Putamen (tissue), 1 donor: ENCODE data around the gene CTNNA2.
A peak's percentile ranks its signal among the peaks of the same experiment; 100 is the strongest.
"Not testable (repeated sequence)": the region's sequence is repeated elsewhere in the genome, so short reads cannot be mapped to it uniquely, and the experiment has no call there.

Experiments
- DNase-seq: peaks from one replicate; pipeline ENCODE4 v3.0.0-alpha.2; 2016; ENCODE audit warnings: low spot score

The CTNNA2 gene

DNA sequence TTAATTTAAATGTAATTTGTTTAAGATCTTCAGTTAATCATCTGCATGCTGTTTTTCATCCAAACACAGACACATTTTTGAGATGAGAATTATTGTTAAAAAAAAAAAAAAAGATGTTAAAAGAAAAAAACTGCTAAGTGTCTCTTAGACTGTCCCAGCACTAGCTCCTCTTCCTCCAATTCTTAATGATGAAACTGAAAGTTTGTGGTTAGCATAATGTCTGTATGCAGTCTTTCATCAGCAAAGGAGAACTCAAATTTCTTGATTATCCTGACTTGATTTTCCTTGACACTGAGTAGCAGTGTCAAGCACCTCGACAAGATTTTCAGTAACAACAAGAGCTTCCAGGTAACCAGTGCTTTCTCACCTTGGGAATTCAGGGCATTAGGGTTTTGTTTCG is 517.3 kb downstream of the CTNNA2 start:
- DNase-seq: no peak

DNA sequence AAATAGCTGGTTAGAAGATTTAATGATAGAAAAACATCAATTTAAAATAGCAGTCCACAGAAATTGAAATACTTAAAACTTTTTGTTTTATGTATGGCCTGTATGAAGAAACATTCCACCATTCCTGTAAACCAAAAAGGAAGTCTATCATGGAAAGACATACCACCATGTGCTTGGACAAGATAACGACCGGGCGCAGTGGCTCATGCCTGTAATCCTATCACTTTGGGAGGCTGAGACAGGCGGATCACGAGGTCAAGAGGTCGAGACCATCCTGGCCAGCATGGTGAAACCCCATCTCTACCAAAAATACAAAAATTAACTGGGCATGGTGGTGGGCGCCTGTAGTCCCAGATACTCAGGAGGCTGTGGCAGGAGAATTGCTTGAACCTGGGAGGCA is 519.8 kb downstream of the CTNNA2 start:
- DNase-seq: not testable (repeated sequence)

DNA sequence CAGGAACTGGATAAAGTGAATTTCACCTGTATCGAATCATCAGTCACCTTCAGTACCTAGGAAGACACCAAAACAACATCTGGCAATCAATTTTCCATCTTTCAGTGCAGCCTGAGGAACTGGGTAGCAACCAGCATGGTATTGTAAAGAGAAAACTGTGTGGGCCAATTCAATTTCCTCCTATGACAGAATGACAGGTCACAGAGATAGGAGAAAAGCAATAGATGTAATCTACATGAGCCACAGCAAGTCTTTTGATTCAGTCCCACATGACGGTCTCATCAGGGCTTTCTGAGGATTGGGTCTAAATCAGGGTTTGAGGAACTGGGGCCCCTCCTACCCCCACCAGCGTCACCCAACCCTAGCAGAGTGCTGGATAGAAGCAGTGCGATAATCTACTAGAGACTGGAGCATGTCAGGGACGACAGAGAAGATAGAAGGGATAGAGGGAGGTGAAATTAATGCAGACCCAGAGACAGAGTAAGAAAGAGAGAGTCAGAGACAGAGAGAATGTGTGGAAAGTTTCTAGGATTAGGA is 523.0 kb downstream of the CTNNA2 start:
- peak; percentile 36 for DNase-seq

DNA sequence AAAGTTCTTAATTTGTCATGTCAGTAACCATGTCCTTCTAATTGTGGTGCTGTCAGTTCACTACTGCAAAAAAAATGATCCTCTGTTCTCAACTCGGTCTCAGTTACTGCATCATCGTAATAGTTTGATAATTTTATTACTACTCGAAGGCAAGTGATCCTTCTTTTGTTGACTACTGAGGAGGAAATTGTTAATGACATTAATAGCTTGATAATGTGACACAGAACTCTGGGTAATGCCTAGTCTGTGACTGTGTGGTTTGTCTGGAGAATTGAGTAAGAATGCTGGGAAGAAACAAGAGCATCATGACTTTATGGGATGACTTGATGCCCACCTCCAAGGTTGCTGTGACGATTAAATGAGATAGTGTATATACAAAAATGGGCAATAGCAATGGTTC is 524.5 kb downstream of the CTNNA2 start:
- DNase-seq: no peak

DNA sequence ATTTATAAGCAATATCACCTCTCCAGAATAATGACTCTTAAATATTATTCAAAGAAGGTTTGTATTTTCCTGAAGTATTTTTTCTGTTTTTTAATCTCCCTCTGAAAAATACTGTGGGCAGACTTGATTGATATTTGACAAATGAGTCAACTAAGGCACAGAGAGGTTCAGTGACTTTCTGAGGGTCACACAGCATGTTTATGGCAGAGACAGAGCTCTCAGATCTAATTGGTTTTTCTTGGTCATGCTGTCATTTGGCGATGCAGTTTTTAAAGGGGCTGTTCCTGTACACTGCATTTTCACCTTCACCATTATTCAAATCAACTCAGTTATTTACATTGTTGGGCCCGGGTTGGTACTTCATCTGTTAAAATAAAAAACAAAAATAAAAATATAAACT is 527.4 kb downstream of the CTNNA2 start:
- DNase-seq: no peak

DNA sequence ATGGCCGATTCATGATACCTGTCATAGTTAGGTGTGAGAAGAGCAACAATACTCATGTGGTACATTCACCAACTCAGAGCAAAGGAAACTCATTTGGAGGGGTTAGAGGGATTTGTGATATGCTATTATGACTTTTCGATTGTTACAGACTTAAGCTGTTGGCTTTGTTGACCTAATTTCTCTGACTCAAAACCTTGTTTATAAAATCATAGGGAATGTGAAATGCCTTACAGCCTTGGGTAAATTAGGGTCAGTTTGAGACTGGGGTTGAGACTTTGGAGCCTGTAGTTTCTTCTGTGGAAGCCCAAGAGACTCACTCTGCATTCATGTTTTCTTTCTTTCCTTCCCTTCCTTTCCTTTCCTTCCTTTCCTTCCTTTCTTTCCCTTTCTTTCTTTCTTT is 529.8 kb downstream of the CTNNA2 start:
- no peak for DNase-seq

DNA sequence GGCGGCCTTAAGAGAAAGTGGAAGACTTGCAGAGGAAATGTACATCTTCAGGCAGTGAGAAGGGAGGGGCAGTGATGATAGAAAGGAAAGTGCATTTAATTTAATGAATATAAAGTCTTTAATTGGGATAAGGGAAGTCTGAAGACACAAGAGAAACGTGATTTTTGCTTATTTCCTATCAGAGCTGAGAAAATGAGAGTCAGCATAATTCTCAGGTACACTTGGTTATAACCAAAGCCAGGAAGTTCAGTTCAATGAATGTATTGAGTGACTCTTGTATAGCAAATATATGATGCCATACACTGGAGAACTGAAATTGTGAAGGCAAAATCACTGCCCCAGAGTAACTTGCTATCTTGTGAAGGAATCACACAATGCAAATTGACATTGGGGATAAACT is 535.4 kb downstream of the CTNNA2 start:
- no peak for DNase-seq

DNA sequence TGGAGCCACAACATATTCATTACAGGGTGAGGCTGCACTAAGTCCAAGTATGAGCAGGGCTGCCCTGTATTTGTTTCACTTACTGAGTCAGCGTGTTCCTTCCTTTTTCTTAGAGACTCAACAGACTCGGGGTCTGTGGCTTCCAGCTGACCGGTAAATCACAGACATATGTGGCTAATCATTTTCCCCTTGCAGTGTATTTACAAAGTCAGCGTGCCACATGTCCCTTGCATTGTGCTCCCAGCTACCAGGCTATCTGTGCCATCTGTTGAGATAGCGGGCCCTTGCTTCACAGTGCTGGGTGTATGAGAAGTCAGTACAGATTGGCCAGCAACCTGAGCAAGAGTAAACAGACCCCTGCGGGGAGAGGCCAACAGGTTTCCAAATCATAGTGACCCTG is 537.4 kb downstream of the CTNNA2 start:
- no peak for DNase-seq

DNA sequence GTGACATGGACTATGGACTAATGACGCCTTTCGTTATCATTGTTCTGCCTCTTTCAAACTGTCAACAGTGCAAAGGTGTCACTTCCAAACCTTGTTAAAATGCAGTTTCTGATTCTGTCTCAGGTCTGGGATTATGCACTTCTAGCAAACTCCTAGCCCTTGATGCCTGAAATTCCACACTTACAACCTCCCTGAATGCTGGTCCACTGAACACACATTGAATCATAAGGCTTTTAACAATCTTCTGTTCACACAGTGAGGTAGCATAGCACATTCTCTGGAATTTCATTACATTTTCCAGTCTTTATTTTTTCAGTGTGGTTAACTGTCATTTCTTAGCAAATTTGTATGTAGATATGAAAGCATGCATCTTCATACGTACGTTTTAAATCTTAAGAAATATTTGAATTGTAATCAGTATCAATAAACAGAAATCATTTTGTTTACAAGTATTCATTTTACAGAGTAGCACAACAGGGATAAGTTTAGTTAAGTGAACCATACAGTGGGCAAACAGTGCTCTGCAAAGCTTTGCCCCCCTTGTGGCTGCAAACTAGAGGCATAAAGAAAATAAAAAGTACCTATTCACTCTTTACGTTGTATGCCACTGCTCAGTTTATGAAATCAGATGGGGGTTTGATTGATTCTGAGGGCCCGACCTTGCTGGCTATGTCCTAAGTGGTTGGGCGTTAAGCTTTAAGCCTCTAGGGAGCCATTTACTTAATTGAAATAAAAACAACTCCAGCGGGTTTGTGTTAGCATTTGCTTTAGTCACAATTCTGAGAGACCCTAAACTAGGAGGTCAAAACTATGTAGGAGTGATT is 540.9 kb downstream of the CTNNA2 start:
- no peak for DNase-seq

DNA sequence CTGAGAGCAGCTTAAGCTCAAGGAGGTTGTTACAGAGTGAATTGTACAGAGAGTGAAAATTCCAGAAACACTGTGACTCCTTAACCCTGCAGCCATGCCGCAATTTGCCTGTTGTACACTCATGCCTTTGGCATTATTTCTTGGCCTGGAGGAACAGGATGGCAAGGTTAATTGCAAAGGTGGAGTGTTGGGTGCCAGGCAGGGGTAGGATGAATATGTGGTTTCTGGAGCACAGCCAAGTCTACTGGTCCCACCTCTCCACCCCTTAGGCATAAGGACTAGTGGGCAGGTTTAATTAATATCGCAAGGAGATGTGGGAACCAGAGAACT is 541.5 kb downstream of the CTNNA2 start:
- no peak for DNase-seq

DNA sequence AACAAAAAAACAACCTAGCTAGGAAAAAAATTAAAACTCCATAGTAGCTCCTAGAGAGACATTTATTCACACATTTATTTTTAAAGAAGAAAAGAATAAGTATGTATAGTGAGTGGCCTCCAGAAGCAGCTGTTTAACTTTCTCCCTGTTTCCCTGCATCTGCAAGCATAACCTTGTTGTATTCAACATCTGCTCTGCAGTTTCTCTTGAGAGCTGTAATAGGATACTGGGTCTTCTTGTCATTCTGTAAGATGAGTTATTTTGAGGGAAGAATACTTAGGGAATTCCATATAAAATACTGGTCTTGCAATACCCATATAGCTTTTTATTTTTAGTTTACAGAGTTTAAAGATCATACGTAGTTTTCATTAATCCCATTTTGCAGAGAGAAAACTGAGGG is 545.1 kb downstream of the CTNNA2 start:
- no peak for DNase-seq

DNA sequence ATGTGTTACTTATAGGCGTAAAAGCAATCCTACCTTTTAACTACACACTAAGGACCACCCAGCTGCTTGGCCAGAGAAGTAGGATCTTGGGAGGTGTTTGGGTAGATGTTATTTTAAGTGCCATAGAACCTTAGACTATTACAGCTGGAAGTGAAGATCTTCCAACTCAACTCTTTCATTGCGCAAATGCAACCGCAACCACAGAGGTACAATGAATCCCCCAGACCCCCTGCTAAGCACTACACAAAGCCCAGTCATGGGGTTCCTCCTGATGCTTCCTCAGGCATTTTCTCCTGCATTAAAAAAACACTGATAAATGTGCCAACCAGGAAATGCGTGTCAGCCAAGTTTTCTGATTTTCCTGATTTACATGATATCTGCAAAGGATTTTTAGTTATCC is 545.7 kb downstream of the CTNNA2 start:
- DNase-seq: no peak

DNA sequence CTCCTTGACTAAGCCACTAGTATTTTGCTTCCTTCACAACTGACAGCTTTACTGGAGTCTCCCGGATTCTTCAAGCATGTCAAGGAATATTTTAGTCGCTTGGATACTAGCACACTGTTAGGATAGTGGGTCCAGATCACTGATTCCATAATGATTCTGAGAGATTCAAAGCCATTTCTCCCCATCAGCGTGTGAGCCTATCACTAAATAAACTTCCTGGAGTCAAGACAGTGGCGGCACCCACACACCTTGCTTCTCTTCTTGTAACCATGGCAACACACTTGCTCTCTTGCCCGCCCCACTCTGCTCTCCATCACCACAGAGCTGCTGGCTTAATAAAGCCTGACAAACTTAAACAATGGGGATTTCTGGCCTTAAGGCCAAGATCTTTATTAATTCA is 546.6 kb downstream of the CTNNA2 start:
- peak; percentile 69 for DNase-seq

DNA sequence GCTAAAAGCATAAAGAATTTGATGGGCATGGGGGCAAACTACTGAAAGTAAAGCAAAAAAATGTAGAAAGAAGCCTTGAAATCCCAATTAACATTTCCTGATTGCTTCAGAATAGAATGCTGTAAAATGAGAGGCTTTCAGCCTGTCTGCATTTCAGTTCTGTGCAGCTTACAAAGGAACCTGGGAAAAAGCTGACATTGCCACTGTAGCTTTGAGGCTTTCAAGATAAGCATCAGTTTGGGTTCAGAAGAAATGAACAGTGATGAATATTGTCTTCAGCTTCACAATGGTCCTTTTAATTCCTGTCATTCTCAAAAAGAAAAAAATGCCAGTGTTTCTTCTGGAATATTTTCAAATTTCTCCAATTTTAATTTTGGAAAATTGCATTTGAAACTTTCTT is 549.0 kb downstream of the CTNNA2 start:
- DNase-seq: no peak

DNA sequence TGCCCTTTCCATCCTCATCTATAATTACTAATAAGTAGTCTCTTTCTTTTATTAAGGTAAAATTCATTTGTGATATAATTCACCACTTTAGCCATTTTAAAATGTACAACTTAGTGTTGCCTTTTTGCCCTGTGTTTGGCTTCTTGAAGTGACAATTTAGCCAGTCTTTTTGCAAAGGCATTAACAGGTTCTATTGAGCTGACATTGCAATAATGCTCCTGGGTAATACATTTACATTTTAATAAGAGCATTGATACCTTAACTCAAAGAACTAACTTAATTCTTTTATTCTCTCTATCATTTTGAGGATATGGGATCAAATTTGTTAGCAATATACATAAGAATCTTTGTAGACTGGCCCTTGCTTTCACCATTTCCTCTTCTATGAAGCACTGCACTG is 549.4 kb downstream of the CTNNA2 start:
- DNase-seq: no peak

DNA sequence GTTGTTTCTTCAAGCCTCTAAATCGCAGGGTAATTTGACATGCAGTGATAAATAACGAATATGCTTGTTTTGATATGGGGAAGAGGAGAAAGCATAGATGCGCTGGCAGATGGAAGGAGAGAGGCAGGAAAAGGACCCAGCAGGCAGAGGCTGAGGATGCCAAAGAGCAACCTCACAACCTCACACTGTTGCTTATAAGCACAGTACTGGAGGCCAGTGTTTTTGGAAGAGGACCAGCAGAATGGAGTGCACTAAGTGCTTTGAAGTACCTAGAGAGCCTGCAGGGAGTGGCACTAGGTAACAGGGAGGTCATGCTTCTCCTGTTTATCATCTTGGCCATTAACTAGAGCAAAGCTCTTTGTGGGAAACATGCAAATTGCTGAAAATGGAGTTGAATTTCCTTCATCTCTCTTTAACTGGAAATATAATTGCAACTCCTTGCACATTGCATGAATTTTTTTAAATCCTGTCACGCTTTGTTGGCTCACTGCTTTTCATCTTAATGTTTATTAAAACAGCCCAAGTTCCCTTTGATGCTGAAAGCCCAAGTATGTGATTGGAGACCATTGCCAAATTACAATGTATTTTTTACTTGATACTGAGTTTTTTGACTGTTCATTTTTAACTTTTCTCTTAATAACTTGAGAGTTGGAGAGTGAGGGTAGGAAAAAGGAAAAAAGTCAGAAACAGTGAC is 555.3 kb downstream of the CTNNA2 start:
- no peak for DNase-seq

DNA sequence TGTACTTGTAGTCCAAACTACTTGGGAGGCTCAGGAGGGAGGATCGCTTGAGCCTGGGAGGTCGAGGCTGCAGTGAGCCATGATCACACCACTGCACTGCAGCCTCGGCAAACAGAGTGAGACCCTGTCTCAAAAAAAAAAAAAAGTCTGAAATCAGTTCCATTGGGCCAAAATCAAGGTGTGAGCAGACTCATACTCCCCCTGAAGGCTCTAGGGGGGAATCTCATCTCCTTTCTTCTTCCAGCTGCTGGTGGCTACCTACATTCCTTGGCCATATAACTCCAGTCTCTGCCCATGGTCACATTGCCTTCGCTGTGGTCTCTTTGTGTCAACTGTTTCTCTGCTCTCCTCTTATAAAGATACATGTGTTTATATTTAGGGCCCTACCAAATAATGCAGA is 557.7 kb downstream of the CTNNA2 start:
- DNase-seq: no peak

DNA sequence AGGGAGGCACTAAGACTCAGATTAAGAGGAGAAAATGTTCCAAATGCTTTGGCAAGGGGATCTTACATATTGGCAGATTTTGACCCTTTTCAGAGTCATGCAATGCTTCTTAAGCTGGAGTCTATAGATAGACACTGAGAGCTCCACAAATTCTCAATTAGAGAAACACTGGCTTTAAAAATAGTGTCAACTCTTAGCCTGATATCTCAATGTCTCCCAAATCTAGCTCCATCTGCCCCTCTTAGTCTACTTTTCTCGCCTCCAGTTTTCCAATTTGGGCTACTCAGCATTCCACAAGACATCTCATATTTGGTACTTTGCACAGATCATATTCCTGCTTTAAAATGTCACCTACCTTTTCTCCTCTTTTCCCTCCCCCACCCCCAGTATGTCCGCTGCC is 559.1 kb downstream of the CTNNA2 start:
- DNase-seq: no peak

DNA sequence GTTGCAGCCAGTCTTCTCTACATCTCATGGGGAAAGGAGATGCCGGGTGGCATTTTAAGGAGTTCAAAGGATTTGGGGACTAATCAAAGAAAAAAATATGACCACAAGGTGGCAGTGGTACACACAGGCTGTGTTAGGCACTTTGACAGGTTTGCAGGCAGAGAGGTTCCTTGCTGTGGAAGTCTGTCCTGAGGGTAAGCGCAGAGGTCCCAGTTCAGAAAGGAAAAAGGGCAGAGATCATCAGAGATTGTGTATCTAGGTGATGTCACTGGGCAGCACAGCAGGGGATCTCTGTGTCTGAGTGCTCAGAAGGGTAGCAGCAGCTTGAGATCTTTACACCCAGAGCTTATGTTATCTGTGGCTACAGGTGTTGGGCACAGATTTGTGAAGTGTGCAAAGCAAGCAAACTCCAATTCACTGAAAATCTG is 560.3 kb downstream of the CTNNA2 start:
- peak; percentile 74 for DNase-seq

DNA sequence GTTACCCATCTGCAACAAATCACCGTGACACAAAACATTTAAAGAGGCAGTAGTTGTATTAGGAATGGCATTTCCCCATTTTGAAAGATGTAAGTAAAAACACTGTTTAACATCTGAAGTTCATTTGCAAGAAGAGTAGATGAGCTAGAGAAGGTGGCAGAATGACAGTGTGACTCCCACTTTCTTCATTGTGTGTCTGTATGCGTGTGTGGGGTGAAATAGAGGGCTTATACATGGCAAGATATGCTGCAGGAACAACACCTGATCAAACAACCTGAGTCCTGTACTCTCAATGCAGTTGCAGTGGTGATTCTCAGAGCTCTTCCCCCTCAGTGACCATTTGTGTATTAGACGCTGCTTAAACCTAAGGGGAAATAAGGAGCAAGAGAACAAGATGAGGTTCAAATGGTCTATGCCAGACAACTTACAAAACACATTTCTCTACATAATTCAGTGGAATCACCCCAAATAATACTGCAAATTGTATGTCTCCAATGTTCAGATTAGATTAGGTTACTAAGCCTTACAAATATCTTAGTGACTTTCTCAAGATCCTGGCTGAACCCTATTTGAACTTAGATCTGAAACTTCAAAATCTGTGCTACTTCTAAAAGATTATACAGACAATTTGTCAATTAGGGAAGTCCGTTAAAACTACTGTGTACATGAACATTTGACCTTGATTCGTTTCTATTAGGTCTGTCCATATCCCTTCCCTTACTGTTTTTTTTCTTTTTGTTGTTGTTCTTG is 561.6 kb downstream of the CTNNA2 start:
- DNase-seq: no peak

DNA sequence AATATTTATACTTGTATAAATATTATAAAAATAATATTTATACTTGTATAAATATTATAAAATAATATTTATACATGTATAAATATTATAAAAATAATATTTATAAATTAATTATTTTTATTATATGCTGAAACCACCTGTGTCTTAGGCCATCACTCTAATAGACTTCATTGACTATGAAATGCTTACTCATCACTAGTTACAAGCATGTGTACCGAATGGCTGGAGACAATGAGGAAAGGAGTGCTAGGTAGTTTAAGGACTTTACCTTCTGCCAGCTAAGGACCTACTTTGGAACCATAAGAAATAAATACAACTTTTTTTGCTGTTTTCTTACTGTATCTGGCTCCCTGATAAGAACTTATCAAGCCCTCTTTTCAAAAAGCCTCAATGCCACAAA is 562.9 kb downstream of the CTNNA2 start:
- DNase-seq: no peak

DNA sequence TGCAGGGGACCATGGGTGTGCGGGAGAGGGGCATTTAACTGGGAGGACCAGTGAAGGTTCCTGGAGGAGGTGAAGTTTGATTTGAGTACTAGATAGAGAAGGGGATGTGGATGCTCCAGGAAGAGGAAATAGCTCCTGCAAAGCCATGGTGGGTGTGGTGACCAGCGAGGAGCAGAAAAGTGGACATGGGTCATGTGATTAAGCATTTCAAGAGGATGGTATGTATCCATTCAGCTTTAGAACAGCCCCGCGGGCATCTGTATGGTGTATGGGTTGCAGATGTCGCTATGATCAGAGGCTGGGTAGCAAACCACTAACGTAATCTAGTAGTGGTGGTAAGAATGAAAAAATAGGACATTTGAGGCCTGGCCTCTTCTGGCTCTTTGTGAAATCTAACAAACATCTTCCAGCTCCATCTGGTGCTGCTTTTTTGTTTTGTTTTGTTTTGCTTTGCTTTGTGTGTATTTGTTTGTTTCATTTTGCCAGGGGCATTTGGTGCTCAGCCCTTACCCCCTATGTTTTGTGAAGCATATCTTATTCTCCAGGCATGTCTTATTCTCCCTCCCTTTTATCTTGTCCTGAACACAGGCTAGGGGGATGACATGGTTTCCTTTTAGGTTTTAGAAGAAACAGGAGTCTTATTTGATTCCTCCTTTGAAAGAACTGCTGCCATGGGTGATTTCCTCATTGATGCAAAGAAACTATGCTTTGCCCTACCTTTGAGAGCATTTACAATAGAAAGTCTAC is 565.6 kb downstream of the CTNNA2 start:
- DNase-seq: no peak
